ENCODE results near the gene BTBD19.

BTBD19 gene

DNA sequence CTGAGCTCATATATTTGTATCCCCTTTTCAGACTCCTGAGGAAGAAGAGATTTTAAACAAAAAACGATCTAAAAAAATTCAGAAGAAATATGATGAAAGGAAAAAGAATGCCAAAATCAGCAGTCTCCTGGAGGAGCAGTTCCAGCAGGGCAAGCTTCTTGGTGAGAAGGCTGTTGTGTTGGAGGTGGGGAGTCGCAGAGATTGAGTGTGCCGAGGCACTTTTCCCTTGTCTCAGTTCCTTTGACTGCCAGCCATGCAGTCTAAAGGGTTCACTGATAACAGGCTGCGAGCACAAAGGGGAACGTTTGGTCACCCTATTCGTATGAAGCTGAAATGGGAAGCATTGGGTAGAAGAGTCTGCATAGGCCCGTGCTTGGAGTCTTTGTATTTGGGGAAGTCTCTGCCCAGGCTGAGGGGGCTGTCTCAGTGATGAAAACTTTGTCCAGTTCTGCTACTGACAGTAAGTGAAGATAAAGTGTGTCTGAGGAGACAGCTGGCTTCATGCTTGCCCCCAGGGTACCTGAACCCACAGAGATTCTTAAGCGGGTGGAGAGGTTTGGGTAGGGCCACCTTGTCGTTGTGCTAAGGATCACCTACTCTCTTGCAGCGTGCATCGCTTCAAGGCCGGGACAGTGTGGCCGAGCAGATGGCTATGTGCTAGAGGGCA is 30.2 kb upstream of the BTBD19 start:
- Histone ChIP-seq H3K9ac (ENCODE audit: low read length in 5 of 5) (no peak overlapping the region), H3K36me3 (ENCODE audit: control insufficient read depth in 5 of 5, insufficient read depth in 5 of 5, low read length in 5 of 5) (peaks cover 0 to 51% (median 32%) of the 10 kb centered on the region in 5 donors), H3K27ac (ENCODE audit: low read depth, low read length) (no peak overlapping the region)

GRCh38 chr1:44778705-44779576 is 29.4 kb upstream of the BTBD19 start:
- Histone ChIP-seq H3K9me3 (ENCODE audit: control insufficient read depth in 5 of 5, low read length in 5 of 5) (no peaks in the 10 kb centered on the region), H3K4me1 (ENCODE audit: control insufficient read depth in 5 of 5, insufficient read depth in 5 of 5, low read length in 5 of 5) (peaks cover 4 to 39% (median 34%) of the 10 kb centered on the region in 5 donors), H3K9ac (ENCODE audit: low read length in 5 of 5) (no peak overlapping the region), H3K27ac (ENCODE audit: low read depth, low read length) (no peak overlapping the region), H3K4me3 (ENCODE audit: low read depth in 1 of 5, low read length in 5 of 5) (no peak overlapping the region), H3K27me3 (ENCODE audit: control insufficient read depth in 5 of 5, insufficient read depth in 4 of 5, low read length in 5 of 5) (no peaks in the 10 kb centered on the region), H3K36me3 (ENCODE audit: control insufficient read depth in 5 of 5, insufficient read depth in 5 of 5, low read length in 5 of 5) (peaks cover 0 to 51% (median 32%) of the 10 kb centered on the region in 5 donors)

More for the DNA sequence above, 30.2 kb upstream of the BTBD19 start:
- Histone ChIP-seq H3K9me3 (ENCODE audit: control insufficient read depth in 5 of 5, low read length in 5 of 5) (no peaks in the 10 kb centered on the region), H3K27me3 (ENCODE audit: control insufficient read depth in 5 of 5, insufficient read depth in 4 of 5, low read length in 5 of 5) (no peaks in the 10 kb centered on the region), H3K4me1 (ENCODE audit: control insufficient read depth in 5 of 5, insufficient read depth in 5 of 5, low read length in 5 of 5) (peaks cover 4 to 34% (median 30%) of the 10 kb centered on the region in 5 donors), H3K4me3 (ENCODE audit: low read depth in 1 of 5, low read length in 5 of 5) (no peak overlapping the region)

GRCh38 chr1:44780583-44781121 is 27.7 kb upstream of the BTBD19 start:
- Histone ChIP-seq H3K9me3 (ENCODE audit: control insufficient read depth in 5 of 5, low read length in 5 of 5) (no peaks in the 10 kb centered on the region), H3K4me3 (ENCODE audit: low read depth in 1 of 5, low read length in 5 of 5) (no peak overlapping the region), H3K27ac (ENCODE audit: low read depth, low read length) (no peak overlapping the region), H3K9ac (ENCODE audit: low read length in 5 of 5) (no peak overlapping the region), H3K4me1 (ENCODE audit: control insufficient read depth in 5 of 5, insufficient read depth in 5 of 5, low read length in 5 of 5) (peaks cover 4 to 44% (median 35%) of the 10 kb centered on the region in 5 donors), H3K36me3 (ENCODE audit: control insufficient read depth in 5 of 5, insufficient read depth in 5 of 5, low read length in 5 of 5) (peaks cover 0 to 51% (median 32%) of the 10 kb centered on the region in 5 donors), H3K27me3 (ENCODE audit: control insufficient read depth in 5 of 5, insufficient read depth in 4 of 5, low read length in 5 of 5) (peaks cover 0 to 3% (median 0%) of the 10 kb centered on the region in 5 donors)

DNA sequence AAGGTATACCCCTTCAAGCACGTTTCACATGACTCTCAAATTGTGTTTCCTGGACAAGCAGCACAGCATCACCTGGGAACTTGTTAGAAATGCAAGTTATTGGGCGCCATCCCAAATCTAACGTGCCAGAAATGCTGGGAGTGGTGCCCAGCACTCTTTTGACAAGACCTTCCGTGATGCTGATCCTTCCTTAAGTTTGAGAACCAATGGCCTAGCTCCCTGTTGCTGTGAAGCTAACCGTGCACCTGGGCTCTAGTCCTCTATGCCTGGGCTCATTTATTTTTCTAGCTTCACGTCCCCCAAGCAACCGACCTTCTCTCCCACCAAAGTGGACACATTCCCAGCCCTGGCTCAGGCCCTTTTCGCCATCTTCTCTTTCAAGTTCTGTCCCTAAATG is 24.6 kb upstream of the BTBD19 start:
- H3K9ac ChIP-seq (ENCODE audit: low read length in 5 of 5) = peak overlapping the region in 3 of 5 donors; percentile 3 to 55 (median 5)
- H3K36me3 ChIP-seq (ENCODE audit: control insufficient read depth in 5 of 5, insufficient read depth in 5 of 5, low read length in 5 of 5) = peaks cover 0 to 29% (median 16%) of the 10 kb centered on the region in 5 donors
- H3K27ac ChIP-seq (ENCODE audit: low read depth, low read length) = no peak overlapping the region
- no peaks in the 10 kb centered on the region for H3K9me3 ChIP-seq (ENCODE audit: control insufficient read depth in 5 of 5, low read length in 5 of 5)
- peak overlapping the region; percentile 1 to 57 (median 29) for H3K4me3 ChIP-seq (ENCODE audit: low read depth in 1 of 5, low read length in 5 of 5)
- peaks cover 0 to 3% (median 0%) of the 10 kb centered on the region in 5 donors for H3K27me3 ChIP-seq (ENCODE audit: control insufficient read depth in 5 of 5, insufficient read depth in 4 of 5, low read length in 5 of 5)
- H3K4me1 ChIP-seq (ENCODE audit: control insufficient read depth in 5 of 5, insufficient read depth in 5 of 5, low read length in 5 of 5) = peaks cover 3 to 32% (median 27%) of the 10 kb centered on the region in 5 donors

DNA sequence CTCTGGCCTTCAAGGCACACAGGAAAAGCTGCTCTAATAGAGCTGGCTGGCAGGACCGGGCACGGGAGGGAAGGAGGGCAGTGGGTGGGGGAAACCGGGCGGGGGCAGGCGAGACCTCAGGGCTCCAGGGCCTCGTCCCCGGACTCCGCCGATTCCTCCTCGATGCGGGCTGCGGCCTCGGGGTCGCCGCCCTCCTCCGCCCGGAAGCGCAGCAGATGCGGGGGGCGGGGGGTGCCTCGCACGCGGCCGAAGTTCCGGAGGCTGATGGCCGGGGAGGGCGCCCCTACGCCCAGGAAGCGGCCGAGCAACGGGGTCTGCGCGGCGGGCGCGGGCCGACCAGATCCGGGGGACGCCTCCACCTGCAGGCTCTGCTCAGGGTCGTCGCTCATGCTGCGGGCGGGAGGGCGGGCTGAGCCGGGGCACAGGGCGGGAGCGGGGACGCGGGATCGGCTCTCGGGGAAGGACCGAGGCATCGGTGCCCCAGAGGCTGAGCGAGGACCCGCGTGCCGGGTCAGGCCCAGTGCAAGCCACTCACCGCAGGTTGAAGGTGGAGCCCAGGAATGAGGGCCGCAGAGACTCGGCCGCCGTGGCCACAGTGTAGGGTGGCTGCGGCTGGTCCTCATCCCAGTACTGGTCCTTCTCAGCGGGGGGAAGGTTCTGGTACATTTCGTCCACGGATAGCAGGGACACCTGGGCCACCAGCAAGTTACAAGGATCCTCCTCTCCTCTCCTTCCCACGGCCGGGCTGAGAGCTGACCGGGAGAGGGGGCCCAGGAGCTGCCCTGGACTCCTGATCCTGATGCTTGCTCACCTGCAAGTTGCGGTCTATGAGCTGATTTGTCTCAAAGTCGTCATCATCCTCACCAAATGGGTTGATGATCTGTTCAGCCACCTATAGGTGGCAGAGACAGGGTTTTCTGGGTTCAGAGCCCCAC is 24.0 kb upstream of the BTBD19 start:
- Histone ChIP-seq H3K36me3 (ENCODE audit: control insufficient read depth in 5 of 5, insufficient read depth in 5 of 5, low read length in 5 of 5) (peaks cover 0 to 22% (median 12%) of the 10 kb centered on the region in 5 donors), H3K27me3 (ENCODE audit: control insufficient read depth in 5 of 5, insufficient read depth in 4 of 5, low read length in 5 of 5) (peaks cover 0 to 3% (median 0%) of the 10 kb centered on the region in 5 donors), H3K4me1 (ENCODE audit: control insufficient read depth in 5 of 5, insufficient read depth in 5 of 5, low read length in 5 of 5) (peaks cover 3 to 32% (median 27%) of the 10 kb centered on the region in 5 donors), H3K27ac (ENCODE audit: low read depth, low read length) (no peak overlapping the region), H3K4me3 (ENCODE audit: low read depth in 1 of 5, low read length in 5 of 5) (peak overlapping the region; percentile 22 to 57 (median 31)), H3K9me3 (ENCODE audit: control insufficient read depth in 5 of 5, low read length in 5 of 5) (no peaks in the 10 kb centered on the region), H3K9ac (ENCODE audit: low read length in 5 of 5) (peak overlapping the region in 3 of 5 donors; percentile 12 to 68 (median 55))

- Histone ChIP-seq H3K4me3 (ENCODE audit: low read depth in 1 of 5, low read length in 5 of 5) (peak overlapping the region in 1 of 5 donors; percentile 57), H3K9me3 (ENCODE audit: control insufficient read depth in 5 of 5, low read length in 5 of 5) (no peaks in the 10 kb centered on the region), H3K36me3 (ENCODE audit: control insufficient read depth in 5 of 5, insufficient read depth in 5 of 5, low read length in 5 of 5) (peaks cover 0 to 16% (median 12%) of the 10 kb centered on the region in 5 donors), H3K27me3 (ENCODE audit: control insufficient read depth in 5 of 5, insufficient read depth in 4 of 5, low read length in 5 of 5) (peaks cover 0 to 3% (median 0%) of the 10 kb centered on the region in 5 donors), H3K4me1 (ENCODE audit: control insufficient read depth in 5 of 5, insufficient read depth in 5 of 5, low read length in 5 of 5) (peaks cover 3 to 32% (median 27%) of the 10 kb centered on the region in 5 donors), H3K9ac (ENCODE audit: low read length in 5 of 5) (no peak overlapping the region), H3K27ac (ENCODE audit: low read depth, low read length) (no peak overlapping the region)
Observed at GRCh38 chr1:44785029-44785380, 23.3 kb upstream of the BTBD19 start.

- no peak overlapping the region for H3K27ac ChIP-seq (ENCODE audit: low read depth, low read length)
Observed at GRCh38 chr1:44785501-44786137, 22.7 kb upstream of the BTBD19 start.

GRCh38 chr1:44786138-44786840 is 22.0 kb upstream of the BTBD19 start:
- H3K4me3 ChIP-seq (ENCODE audit: low read depth in 1 of 5, low read length in 5 of 5) = peak overlapping the region in 4 of 5 donors; percentile 63 to 74 (median 66)
- peaks cover 0 to 3% (median 0%) of the 10 kb centered on the region in 5 donors for H3K27me3 ChIP-seq (ENCODE audit: control insufficient read depth in 5 of 5, insufficient read depth in 4 of 5, low read length in 5 of 5)
- H3K4me1 ChIP-seq (ENCODE audit: control insufficient read depth in 5 of 5, insufficient read depth in 5 of 5, low read length in 5 of 5) = peaks cover 3 to 32% (median 27%) of the 10 kb centered on the region in 5 donors
- H3K36me3 ChIP-seq (ENCODE audit: control insufficient read depth in 5 of 5, insufficient read depth in 5 of 5, low read length in 5 of 5) = peaks cover 0 to 3% (median 1%) of the 10 kb centered on the region in 5 donors
- peak overlapping the region in 3 of 5 donors; percentile 51 to 71 (median 68) for H3K9ac ChIP-seq (ENCODE audit: low read length in 5 of 5)
- H3K9me3 ChIP-seq (ENCODE audit: control insufficient read depth in 5 of 5, low read length in 5 of 5) = no peaks in the 10 kb centered on the region
- H3K27ac ChIP-seq (ENCODE audit: low read depth, low read length) = no peak overlapping the region

More at GRCh38 chr1:44785501-44786137, 22.7 kb upstream of the BTBD19 start:
- Histone ChIP-seq H3K36me3 (ENCODE audit: control insufficient read depth in 5 of 5, insufficient read depth in 5 of 5, low read length in 5 of 5) (peaks cover 0 to 10% (median 7%) of the 10 kb centered on the region in 5 donors), H3K4me3 (ENCODE audit: low read depth in 1 of 5, low read length in 5 of 5) (peak overlapping the region in 4 of 5 donors; percentile 63 to 74 (median 66)), H3K9me3 (ENCODE audit: control insufficient read depth in 5 of 5, low read length in 5 of 5) (no peaks in the 10 kb centered on the region), H3K9ac (ENCODE audit: low read length in 5 of 5) (peak overlapping the region in 3 of 5 donors; percentile 51 to 71 (median 68)), H3K4me1 (ENCODE audit: control insufficient read depth in 5 of 5, insufficient read depth in 5 of 5, low read length in 5 of 5) (peaks cover 3 to 32% (median 27%) of the 10 kb centered on the region in 5 donors), H3K27me3 (ENCODE audit: control insufficient read depth in 5 of 5, insufficient read depth in 4 of 5, low read length in 5 of 5) (peaks cover 0 to 3% (median 0%) of the 10 kb centered on the region in 5 donors)

Measured in subcutaneous abdominal adipose tissue (tissue), 5 donors.